Sigmoid colon (tissue), 7 donors: ENCODE results near the gene KLHL22. TPM values are rescaled to one million over a fixed set of nuclear protein-coding genes. Genes with fewer than 3 reads are reported as not detected.

Experiments used
- DNase-seq: peaks from one replicate; pipeline ENCODE4 v3.0.0-alpha.2; 2019
- H3K27ac ChIP-seq, 4 donors: fragments of 200-600 bp; sonication (generic); one replicate each; pipeline ENCODE4 v1.5.1; 2016 to 2019; ENCODE audit warnings: mild to moderate bottlenecking in 1 of 4
- H3K27me3 ChIP-seq, 3 donors: fragments of 200-600 bp; sonication (generic); one replicate each; pipeline ENCODE4 v1.5.1; 2019; ENCODE audit warnings: mild to moderate bottlenecking in 1 of 3
- H3K36me3 ChIP-seq, 4 donors: fragments of 200-600 bp; sonication (generic); one replicate each; pipeline ENCODE4 v1.5.1; 2016 to 2019
- H3K4me1 ChIP-seq, 4 donors: fragments of 200-600 bp; sonication (generic); one replicate each; pipeline ENCODE4 v1.5.1; 2017 to 2019
- H3K4me3 ChIP-seq, 4 donors: fragments of 200-600 bp; sonication (generic); one replicate each; pipeline ENCODE4 v1.5.1; 2017 to 2019; ENCODE audit warnings: mild to moderate bottlenecking in 2 of 4, moderate library complexity in 1 of 4
- H3K9me3 ChIP-seq, 4 donors: fragments of 200-600 bp in 3 of 4; sonication (generic) in 3 of 4; one replicate each; pipeline versions ENCODE4 v1.5.1 to v1.6.1; 2013 to 2019
- EP300 ChIP-seq, 4 donors: sonication (generic); formaldehyde crosslinking; IDR thresholded peaks; one replicate each; pipeline ENCODE4 v1.6.1; 2017; ENCODE audit warnings: antibody characterized with exemption in 4 of 4
- POLR2A ChIP-seq, 2 donors: fragments of 450-650 bp; IDR thresholded peaks; one replicate each; pipeline ENCODE4 v1.6.1; 2016; ENCODE audit warnings: antibody characterized with exemption in 2 of 2, mild to moderate bottlenecking in 2 of 2, moderate library complexity in 2 of 2
- POLR2AphosphoS5 ChIP-seq, 4 donors: sonication (generic); formaldehyde crosslinking; IDR thresholded peaks; one replicate each; pipeline ENCODE4 v1.6.1; 2017; ENCODE audit warnings: antibody characterized with exemption in 4 of 4
- WGBS, 2 donors: extraction: QIAGEN DNeasy Blood & Tissue Kit; methylation state at CpG; one replicate each; pipeline ENCODE4 v1.1.7; 2013; 5-methylcytosine and 5-hydroxymethylcytosine counted together
- intact Hi-C: fragments of 100-400 bp; cut with DNase I; formaldehyde crosslinking; loops from one replicate; pipeline ENCODE4 v1.15.1; 2023
- polyA plus RNA-seq, 3 donors: library from polyadenylated mRNA; stranded (reverse); fragments of 200-250 nt; gene quantifications; one replicate each; pipeline ENCODE4 v1.2.3, GENCODE V29; 2013
- total RNA-seq, 4 donors: library from RNA; depleted of rRNA; stranded (reverse); fragments of >200 nt; gene quantifications; one replicate each; pipeline ENCODE4 v1.1.0, GENCODE V29; 2016
- TF ChIP-seq, protein P1 (sequence below), 4 experiments: fragments of 450-650 bp in 3 of 4; fragments of 200-600 bp in 1 of 4; IDR thresholded peaks; one replicate each; pipeline ENCODE4 v1.5.1; 2016 to 2019; ENCODE audit warnings: antibody characterized with exemption in 4 of 4, mild to moderate bottlenecking in 3 of 4, moderate library complexity in 2 of 4
- donor health status: healthy with polysubstance abuse.
- donor health status: Bipolar disorder and iron deficiency.
- donor health status: healthy.

The KLHL22 gene
- total and polyA plus RNA-seq, 7 donors = 5.4 to 39.6 (median 26.4) TPM

GRCh38 chr22:20425566-20426258, 69.9 kb downstream of the KLHL22 start:
- Histone ChIP-seq H3K9me3 (no peaks in the 10 kb centered on the region), H3K4me3 (peak overlapping the region in 1 of 4 donors; percentile 5), H3K27ac (no peak overlapping the region), H3K36me3 (peaks cover 0 to 25% (median 12%) of the 10 kb centered on the region in 4 donors), H3K27me3 (peaks cover 0 to 1% (median 0%) of the 10 kb centered on the region in 3 donors), H3K4me1 (peaks cover 0 to 43% (median 37%) of the 10 kb centered on the region in 4 donors)
- TF ChIP-seq EP300 (IDR thresholded peaks at IDR 0.05) (no peak), POLR2A (IDR thresholded peaks at IDR 0.05) (no peak), POLR2AphosphoS5 (IDR thresholded peaks at IDR 0.05) (no peak)
- TF ChIP-seq, protein P1, sequence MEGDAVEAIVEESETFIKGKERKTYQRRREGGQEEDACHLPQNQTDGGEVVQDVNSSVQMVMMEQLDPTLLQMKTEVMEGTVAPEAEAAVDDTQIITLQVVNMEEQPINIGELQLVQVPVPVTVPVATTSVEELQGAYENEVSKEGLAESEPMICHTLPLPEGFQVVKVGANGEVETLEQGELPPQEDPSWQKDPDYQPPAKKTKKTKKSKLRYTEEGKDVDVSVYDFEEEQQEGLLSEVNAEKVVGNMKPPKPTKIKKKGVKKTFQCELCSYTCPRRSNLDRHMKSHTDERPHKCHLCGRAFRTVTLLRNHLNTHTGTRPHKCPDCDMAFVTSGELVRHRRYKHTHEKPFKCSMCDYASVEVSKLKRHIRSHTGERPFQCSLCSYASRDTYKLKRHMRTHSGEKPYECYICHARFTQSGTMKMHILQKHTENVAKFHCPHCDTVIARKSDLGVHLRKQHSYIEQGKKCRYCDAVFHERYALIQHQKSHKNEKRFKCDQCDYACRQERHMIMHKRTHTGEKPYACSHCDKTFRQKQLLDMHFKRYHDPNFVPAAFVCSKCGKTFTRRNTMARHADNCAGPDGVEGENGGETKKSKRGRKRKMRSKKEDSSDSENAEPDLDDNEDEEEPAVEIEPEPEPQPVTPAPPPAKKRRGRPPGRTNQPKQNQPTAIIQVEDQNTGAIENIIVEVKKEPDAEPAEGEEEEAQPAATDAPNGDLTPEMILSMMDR (IDR thresholded peaks at IDR 0.05) = no peak
- no peak for DNase-seq
- intact Hi-C loops = no loop called here
- WGBS, 2 donors = 25 to 34% methylated on average over 96 of the region's 96 CpGs

DNA sequence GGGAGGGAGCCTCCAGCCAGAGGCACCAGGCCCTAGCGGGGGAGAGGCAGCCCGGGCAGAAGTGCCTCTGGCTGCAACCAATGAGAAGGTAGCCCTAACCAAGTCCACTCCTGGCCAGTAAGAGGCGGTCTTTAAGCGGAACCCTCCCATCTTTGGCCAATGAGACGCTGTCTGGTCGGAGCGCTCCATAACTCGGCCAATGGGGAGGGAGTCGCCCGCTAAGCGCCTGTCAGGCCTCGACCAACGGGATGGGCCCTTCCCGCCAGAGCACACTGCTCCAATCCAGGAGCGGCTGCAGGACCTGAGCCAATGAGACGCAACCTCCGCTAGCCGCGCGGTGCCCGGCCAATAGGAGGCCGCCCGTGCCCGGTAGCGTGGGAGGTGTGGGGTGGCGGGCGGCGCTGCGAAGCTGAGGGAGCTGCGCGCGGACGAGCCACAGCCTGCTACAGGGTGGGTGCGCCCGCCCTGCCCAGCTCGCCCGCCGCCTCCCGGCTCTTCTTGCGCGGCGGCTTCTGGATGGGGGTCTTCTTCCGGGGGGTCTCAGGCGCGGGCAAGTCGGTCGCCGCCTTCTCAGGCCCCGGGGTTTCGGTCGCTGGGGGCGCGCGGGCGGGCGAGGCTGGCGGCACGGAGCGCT, 70.5 kb downstream of the KLHL22 start:
- peaks cover 0 to 25% (median 12%) of the 10 kb centered on the region in 4 donors for H3K36me3 ChIP-seq
- H3K27me3 ChIP-seq = no peaks in the 10 kb centered on the region
- H3K9me3 ChIP-seq = no peaks in the 10 kb centered on the region
- intact Hi-C loops = no loop called here
- 58 to 59% methylated on average over 59 of the region's 59 CpGs for WGBS, 2 donors
- peak overlapping the region in 3 of 4 donors; percentile 33 to 71 (median 70) for H3K27ac ChIP-seq
- peaks cover 0 to 36% (median 30%) of the 10 kb centered on the region in 4 donors for H3K4me1 ChIP-seq
- no peak for DNase-seq
- TF ChIP-seq, protein P1 (IDR thresholded peaks at IDR 0.05) = no peak
- TF ChIP-seq POLR2A (IDR thresholded peaks at IDR 0.05) (no peak), EP300 (IDR thresholded peaks at IDR 0.05) (no peak), POLR2AphosphoS5 (IDR thresholded peaks at IDR 0.05) (no peak)
- H3K4me3 ChIP-seq = peak overlapping the region in 1 of 4 donors; percentile 5

- peaks cover 0 to 24% (median 10%) of the 10 kb centered on the region in 4 donors for H3K36me3 ChIP-seq
- intact Hi-C loops = no loop called here
- no peak for DNase-seq
- peaks cover 0 to 31% (median 27%) of the 10 kb centered on the region in 4 donors for H3K4me1 ChIP-seq
- no peaks in the 10 kb centered on the region for H3K9me3 ChIP-seq
- H3K27me3 ChIP-seq = no peaks in the 10 kb centered on the region
- WGBS, 2 donors = 78 to 79% methylated on average over 15 of the region's 15 CpGs
- H3K27ac ChIP-seq = peak overlapping the region; percentile 33 to 71 (median 66)
- no peak overlapping the region for H3K4me3 ChIP-seq
- TF ChIP-seq POLR2A (IDR thresholded peaks at IDR 0.05) = no peak
- TF ChIP-seq, protein P1 (IDR thresholded peaks at IDR 0.05) = no peak
- TF ChIP-seq EP300 (IDR thresholded peaks at IDR 0.05) = no peak
- TF ChIP-seq POLR2AphosphoS5 (IDR thresholded peaks at IDR 0.05) = no peak
Observed at GRCh38 chr22:20424568-20424931, 71.0 kb downstream of the KLHL22 start.

DNA sequence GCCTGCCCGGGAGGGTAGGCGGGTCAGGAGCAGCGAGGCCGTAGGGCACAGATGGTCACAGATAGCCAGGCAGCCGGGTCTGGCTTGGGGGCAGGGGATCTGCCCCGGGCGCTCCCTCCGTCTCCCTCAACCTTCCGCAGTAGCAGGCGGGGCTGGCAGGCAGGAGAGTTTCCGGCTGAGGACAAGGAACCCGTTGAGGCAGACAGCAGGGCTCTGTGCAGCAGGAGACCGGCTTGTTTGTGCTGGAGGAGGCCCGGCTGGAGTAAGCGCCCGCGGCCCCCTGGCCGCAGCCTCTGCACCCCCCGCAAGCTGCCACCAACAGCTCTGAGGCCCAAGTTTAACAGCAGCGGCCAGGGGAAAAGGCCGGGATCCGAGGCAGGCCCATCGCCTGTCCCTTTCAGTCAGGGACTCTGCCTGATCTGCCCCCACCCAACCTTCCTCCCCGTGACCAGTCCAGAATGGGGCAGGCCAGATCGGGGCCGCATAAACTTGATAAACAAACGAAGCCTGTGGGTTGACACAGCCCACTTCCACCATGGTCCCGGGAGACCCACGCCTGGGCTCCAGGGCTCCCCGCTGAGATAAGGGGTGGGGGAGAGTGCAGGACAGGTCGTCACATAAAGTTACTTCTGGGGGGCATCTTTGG, 71.6 kb downstream of the KLHL22 start:
- DNase-seq = no peak

More for the DNA sequence above, 71.6 kb downstream of the KLHL22 start:
- H3K4me3 ChIP-seq = no peak overlapping the region
- H3K36me3 ChIP-seq = peaks cover 0 to 19% (median 7%) of the 10 kb centered on the region in 4 donors
- H3K27ac ChIP-seq = peak overlapping the region; percentile 33 to 71 (median 66)
- peaks cover 0 to 28% (median 27%) of the 10 kb centered on the region in 4 donors for H3K4me1 ChIP-seq
- TF ChIP-seq, protein P1 (IDR thresholded peaks at IDR 0.05) = no peak
- TF ChIP-seq POLR2A (IDR thresholded peaks at IDR 0.05) (no peak), EP300 (IDR thresholded peaks at IDR 0.05) (no peak), POLR2AphosphoS5 (IDR thresholded peaks at IDR 0.05) (no peak)
- WGBS, 2 donors = 44 to 64% methylated on average over 31 of the region's 31 CpGs
- no peaks in the 10 kb centered on the region for H3K27me3 ChIP-seq
- intact Hi-C loops = no loop called here
- no peaks in the 10 kb centered on the region for H3K9me3 ChIP-seq
